T-helper 2 cell treated with Interferon-gamma antibody and Interleukin-4, amounts not matched to agents 100 ng/mL and 5 ng/mL, for 36 hours (primary cell): ENCODE results near the gene IL17RC. TPM values are rescaled to one million over a fixed set of nuclear protein-coding genes. Genes with fewer than 3 reads are reported as not detected.

Source experiments
- intact Hi-C: fragments of 100-400 bp; cut with micrococcal nuclease; formaldehyde crosslinking; loops from one replicate; pipeline ENCODE4 v1.15.1; 2023
- total RNA-seq: library from RNA; stranded (reverse); gene quantifications from 2 replicates; pipeline ENCODE4 v1.2.3, GENCODE V29; 2022

The IL17RC gene
- total RNA-seq, 1 donor from 2014 or later: 0.34 TPM

DNA sequence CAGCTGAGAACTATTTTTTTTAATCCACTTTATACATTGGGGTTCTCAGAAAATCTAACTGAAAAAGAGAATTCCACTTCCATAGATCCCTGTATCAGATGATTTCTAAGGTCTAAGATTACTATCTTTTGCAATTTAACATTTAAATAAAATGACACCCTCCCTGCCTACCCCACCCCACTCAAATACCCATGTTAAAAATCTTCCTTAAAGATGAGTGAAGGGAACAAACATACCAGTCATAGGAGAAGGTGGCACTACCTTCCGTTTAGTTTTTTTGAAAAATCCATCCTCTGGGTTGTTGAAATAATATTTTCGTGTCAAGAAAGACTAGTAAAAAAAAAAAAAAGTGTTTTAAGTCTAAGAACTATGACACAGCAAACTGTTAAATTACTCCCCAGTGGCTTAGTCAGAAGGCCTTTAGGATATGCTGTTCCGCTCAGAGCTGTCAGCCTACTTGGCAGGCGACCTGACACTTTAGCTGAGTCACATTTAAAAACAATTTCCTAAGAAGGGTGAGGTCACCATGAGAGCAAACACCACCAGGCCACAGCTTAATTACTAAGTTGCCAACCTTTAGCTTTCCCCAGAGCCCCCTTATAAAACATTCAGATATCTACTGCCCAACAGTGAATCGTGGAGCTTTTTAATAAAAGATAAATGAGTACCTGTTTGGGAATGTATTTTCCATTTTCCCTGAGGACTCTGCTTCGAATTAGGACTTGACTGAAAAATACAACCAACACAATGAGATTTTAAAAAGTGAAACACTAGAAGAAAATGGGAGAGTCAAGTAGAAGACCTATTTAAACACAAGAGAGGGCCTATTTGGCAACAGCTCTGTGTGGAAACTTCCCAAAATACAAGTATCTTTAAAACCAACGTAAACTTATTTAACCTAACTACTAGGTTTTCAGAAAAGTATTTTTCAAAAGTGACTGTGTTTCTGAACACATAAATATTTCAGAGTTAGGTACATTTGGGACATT, 60.1 kb downstream of the IL17RC start:
- intact Hi-C loops: no loop called here

DNA sequence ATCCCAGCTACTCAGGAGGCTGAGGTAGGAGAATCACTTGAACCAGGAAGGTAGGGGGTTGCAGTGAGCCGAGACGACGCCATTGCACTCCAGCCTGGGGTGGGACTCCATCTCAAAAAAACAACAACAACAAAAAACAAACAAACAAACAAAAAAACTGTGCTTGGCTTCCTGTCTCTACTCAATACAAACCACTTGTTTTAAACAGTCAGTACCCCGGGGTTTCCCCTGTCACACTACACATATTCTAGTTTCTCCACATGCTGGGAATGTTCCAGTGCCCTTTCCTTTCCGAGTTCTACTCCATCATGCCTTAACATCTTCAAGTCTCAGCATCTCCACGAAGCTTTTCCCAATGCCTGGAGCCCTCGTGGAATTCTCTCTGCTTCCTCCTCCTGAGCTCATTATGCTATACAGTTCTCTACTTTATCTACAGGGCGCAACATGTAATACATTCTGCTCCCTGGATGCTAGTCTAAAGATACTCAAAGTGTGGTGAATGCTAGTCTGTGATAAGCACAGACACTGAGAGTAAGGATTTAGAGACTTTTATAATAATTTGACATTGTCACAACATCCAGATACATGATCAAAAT, 61.9 kb downstream of the IL17RC start:
- intact Hi-C loops: no loop called here

DNA sequence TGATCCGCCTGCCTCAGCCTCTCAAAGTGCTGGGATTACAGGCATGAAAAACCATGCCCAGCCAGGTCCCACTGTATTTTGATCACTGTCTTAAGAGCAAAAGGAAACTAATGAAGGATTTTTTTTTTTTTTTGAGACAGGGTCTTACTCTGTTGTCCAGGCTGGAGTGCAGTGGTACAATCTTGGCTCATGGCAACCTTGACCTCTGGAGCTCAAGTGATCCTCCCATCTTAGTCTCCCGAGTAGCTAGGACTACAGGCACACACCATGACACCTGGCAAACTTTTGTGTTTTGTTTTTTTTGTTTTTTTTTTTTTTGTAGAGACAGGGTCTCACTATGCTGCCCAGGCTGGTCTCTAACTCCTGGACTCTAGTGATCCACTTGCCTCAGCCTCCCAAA, 63.4 kb downstream of the IL17RC start:
- intact Hi-C loops: loop anchor here (10.0 kb wide), 1 partner anchor 265 kb away; the partner anchor contains the start of gene TATDN2

Other genes starting within 250 kb of the IL17RC start
- 0.20 and 0.36 TPM in 2 replicates for gene CPNE9, start 213.3 kb upstream of the IL17RC start, total RNA-seq
- gene BRPF1, start 185.4 kb upstream of the IL17RC start, total RNA-seq: 41.9 and 44.2 TPM in 2 replicates
- 40.1 and 40.7 TPM in 2 replicates for gene OGG1, start 167.1 kb upstream of the IL17RC start, total RNA-seq
- gene CAMK1, start 147.2 kb upstream of the IL17RC start, total RNA-seq: 46.7 and 50.6 TPM in 2 replicates
- 84.3 and 85.7 TPM in 2 replicates for gene TADA3, start 124.6 kb upstream of the IL17RC start, total RNA-seq
- gene ARPC4, start 124.0 kb upstream of the IL17RC start, total RNA-seq: 295 and 297 TPM in 2 replicates
- gene TTLL3, start 106.8 kb upstream of the IL17RC start, total RNA-seq: 66.6 and 71.2 TPM in 2 replicates
- 50.4 and 54.1 TPM in 2 replicates for gene RPUSD3, start 73.1 kb upstream of the IL17RC start, total RNA-seq
- not detected in 2 replicates for gene CIDEC, start 36.8 kb upstream of the IL17RC start, total RNA-seq
- gene JAGN1, start 26.5 kb upstream of the IL17RC start, total RNA-seq: 23.5 and 25.3 TPM in 2 replicates
- 0.36 and 0.70 TPM in 2 replicates for gene IL17RE, start 14.2 kb upstream of the IL17RC start, total RNA-seq
- 16.0 and 20.2 TPM in 2 replicates for gene CRELD1, start 16.7 kb downstream of the IL17RC start, total RNA-seq
- 6.2 TPM in 2 replicates for gene PRRT3, start 35.3 kb downstream of the IL17RC start, total RNA-seq
- 53.5 TPM in 2 replicates for gene EMC3, start 69.7 kb downstream of the IL17RC start, total RNA-seq
- gene FANCD2, start 109.3 kb downstream of the IL17RC start, total RNA-seq: 56.6 and 61.9 TPM in 2 replicates
- gene FANCD2OS, start 191.2 kb downstream of the IL17RC start, total RNA-seq: not detected in 2 replicates
- 108 and 110 TPM in 2 replicates for gene BRK1, start 198.6 kb downstream of the IL17RC start, total RNA-seq
- gene VHL, start 224.7 kb downstream of the IL17RC start, total RNA-seq: 65.8 and 67.9 TPM in 2 replicates
- 1.4 and 1.5 TPM in 2 replicates for gene IRAK2, start 247.8 kb downstream of the IL17RC start, total RNA-seq